WERI-Rb-1 (cell line): Measurements from ENCODE around the gene HTATSF1.

Experiments
- DNase-seq: peaks from one replicate; pipeline ENCODE4 v3.0.0-alpha.2; 2020
- H3K27ac ChIP-seq: fragments of 250-450 bp; sonication (Bioruptor Pico); 2 replicates; pipeline ENCODE4 v1.5.1; 2020; ENCODE audit warnings: mild to moderate bottlenecking, moderate library complexity
- H3K27me3 ChIP-seq: fragments of 250-450 bp; sonication (Bioruptor Pico); 2 replicates; pipeline ENCODE4 v1.5.1; 2021; ENCODE audit warnings: mild to moderate bottlenecking, low read depth, moderate library complexity; ENCODE audit not compliant: insufficient read depth, severe bottlenecking
- H3K36me3 ChIP-seq: fragments of 250-450 bp; sonication (Bioruptor Pico); 2 replicates; pipeline ENCODE4 v1.5.1; 2020; ENCODE audit warnings: mild to moderate bottlenecking, moderate library complexity
- H3K4me3 ChIP-seq: 2 replicates; pipeline ENCODE4 v1.5.1; 2011; ENCODE audit warnings: low read depth, mild to moderate bottlenecking, control low read depth, low read length
- H3K9me3 ChIP-seq: fragments of 250-450 bp; sonication (Bioruptor Pico); 2 replicates; pipeline ENCODE4 v1.5.1; 2021; ENCODE audit warnings: mild to moderate bottlenecking, moderate library complexity; ENCODE audit not compliant: severe bottlenecking
- CTCF ChIP-seq: IDR thresholded peaks from 2 replicates; pipeline ENCODE4 v1.5.1; 2011; ENCODE audit warnings: low read depth, mild to moderate bottlenecking, control low read depth, inconsistent platforms, low read length

Gene HTATSF1

GRCh38 chrX:136529795-136530194, 32.4 kb downstream of the HTATSF1 start:
- no peaks in the 10 kb centered on the region for H3K36me3 ChIP-seq
- H3K9me3 ChIP-seq, result no peaks in the 10 kb centered on the region
- H3K4me3 ChIP-seq, result no peak overlapping the region
- no peak overlapping the region for H3K27ac ChIP-seq
- TF ChIP-seq CTCF, result no peak
- no peak for DNase-seq
- peaks cover 48% of the 10 kb centered on the region for H3K27me3 ChIP-seq

- Histone ChIP-seq H3K27me3 (peaks cover 56% of the 10 kb centered on the region), H3K36me3 (no peaks in the 10 kb centered on the region), H3K27ac (no peak within 1 kb of the TSS), H3K4me3 (no peak within 1 kb of the TSS), H3K9me3 (no peaks in the 10 kb centered on the region)
- no peak for TF ChIP-seq CTCF
- no peak for DNase-seq
Observed at GRCh38 chrX:136531951-136532350, 34.6 kb downstream of the HTATSF1 start, which contains the start of gene VGLL1. Gene VGLL1 (plus strand): TSS chrX:136532215. CDS start chrX:136536021, 3,806 bp downstream.

GRCh38 chrX:136534131-136534530, 36.7 kb downstream of the HTATSF1 start:
- H3K27ac ChIP-seq, result no peak overlapping the region
- H3K9me3 ChIP-seq, result no peaks in the 10 kb centered on the region
- no peak for DNase-seq
- peaks cover 65% of the 10 kb centered on the region for H3K27me3 ChIP-seq
- H3K4me3 ChIP-seq, result no peak overlapping the region
- H3K36me3 ChIP-seq, result no peaks in the 10 kb centered on the region
- no peak for TF ChIP-seq CTCF

- Histone ChIP-seq H3K4me3 (no peak overlapping the region), H3K27ac (no peak overlapping the region), H3K36me3 (no peaks in the 10 kb centered on the region), H3K27me3 (peaks cover 67% of the 10 kb centered on the region), H3K9me3 (no peaks in the 10 kb centered on the region)
- DNase-seq, result no peak
- TF ChIP-seq CTCF, result no peak
Observed at GRCh38 chrX:136538811-136539210, 41.4 kb downstream of the HTATSF1 start.

GRCh38 chrX:136540226-136540625, 42.8 kb downstream of the HTATSF1 start:
- peaks cover 74% of the 10 kb centered on the region for H3K27me3 ChIP-seq
- H3K9me3 ChIP-seq, result no peaks in the 10 kb centered on the region
- no peaks in the 10 kb centered on the region for H3K36me3 ChIP-seq
- no peak overlapping the region for H3K27ac ChIP-seq
- H3K4me3 ChIP-seq, result no peak overlapping the region
- DNase-seq, result no peak
- TF ChIP-seq CTCF, result no peak

GRCh38 chrX:136541294-136541693, 43.9 kb downstream of the HTATSF1 start:
- H3K27me3 ChIP-seq, result peaks cover 75% of the 10 kb centered on the region
- H3K27ac ChIP-seq, result no peak overlapping the region
- no peak for TF ChIP-seq CTCF
- no peaks in the 10 kb centered on the region for H3K9me3 ChIP-seq
- DNase-seq, result no peak
- no peaks in the 10 kb centered on the region for H3K36me3 ChIP-seq
- H3K4me3 ChIP-seq, result no peak overlapping the region
